NCI-H2171 (cell line): ENCODE measurements around the gene GNA14.
"Not testable (repeated sequence)": the region's sequence is repeated elsewhere in the genome, so short reads cannot be mapped to it uniquely, and the experiment has no call there.

ENCODE experiments used
- DNase-seq: peaks from one replicate; lab custom pipeline; 2025; lab: John Stamatoyannopoulos, UW

GNA14 gene

GRCh38 chr9:77449240-77450084, 198.7 kb downstream of the GNA14 start:
- no peak for DNase-seq

GRCh38 chr9:77447646-77448045, 200.5 kb downstream of the GNA14 start:
- no peak for DNase-seq

DNA sequence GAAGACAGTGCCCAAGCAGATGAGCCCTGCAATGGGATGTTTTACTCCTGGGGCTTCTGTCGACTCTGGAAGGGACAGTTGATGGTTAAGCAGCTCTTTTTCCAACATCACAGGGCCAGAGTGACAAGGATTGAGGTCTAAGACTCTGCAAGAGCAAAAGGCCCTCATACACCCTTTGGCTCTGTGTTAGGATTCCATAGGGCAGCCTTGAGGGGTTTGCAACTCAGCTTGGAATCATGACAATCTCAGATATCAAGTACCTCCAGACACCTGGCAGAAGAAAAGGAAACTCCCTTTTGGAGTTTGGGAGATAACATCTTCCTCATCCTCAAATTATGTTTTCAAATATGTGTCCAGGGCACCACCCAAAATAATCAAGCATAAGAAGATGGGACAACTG, 205.7 kb downstream of the GNA14 start:
- no peak for DNase-seq

- DNase-seq = not testable (repeated sequence)
Measured at GRCh38 chr9:77441124-77441523, 207.0 kb downstream of the GNA14 start.

DNA sequence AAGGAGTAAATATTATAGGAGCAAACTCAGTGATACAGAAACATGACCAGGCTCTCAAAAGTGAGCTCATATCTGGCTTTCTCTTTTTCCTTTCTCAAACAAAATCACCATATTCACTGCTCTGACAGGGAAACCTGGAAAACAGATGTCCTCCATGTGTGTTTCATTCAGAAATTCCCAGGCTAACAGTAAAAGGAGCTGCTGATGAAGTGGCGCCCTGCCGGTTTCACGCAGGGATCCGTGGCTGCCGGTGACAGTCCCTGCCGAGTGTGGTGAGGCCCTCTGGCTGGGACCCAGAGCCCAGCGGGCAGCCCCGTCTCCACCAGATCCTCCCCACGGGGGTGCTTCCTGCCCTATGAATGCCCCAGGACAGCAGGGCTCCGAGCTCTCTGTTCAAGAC, 208.1 kb downstream of the GNA14 start:
- peak; percentile 58 for DNase-seq

DNA sequence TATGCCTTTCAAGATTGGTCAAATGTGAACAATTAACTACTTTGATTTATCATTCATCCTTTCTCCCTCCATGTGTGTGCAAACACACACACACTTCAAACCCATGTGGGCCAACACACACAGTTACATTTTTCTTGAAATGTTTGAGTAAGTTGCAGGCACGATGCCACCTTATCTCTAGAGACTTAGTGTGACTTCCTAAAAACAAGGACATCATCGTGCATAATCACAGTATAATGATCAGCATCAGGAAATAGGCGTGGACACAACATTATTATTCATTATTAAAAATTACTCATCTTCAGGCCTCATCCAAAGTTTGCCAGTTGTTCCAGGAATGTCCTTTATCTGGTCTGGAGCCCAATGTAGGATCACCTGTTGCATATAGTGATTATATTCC, 209.5 kb downstream of the GNA14 start:
- DNase-seq = no peak

DNA sequence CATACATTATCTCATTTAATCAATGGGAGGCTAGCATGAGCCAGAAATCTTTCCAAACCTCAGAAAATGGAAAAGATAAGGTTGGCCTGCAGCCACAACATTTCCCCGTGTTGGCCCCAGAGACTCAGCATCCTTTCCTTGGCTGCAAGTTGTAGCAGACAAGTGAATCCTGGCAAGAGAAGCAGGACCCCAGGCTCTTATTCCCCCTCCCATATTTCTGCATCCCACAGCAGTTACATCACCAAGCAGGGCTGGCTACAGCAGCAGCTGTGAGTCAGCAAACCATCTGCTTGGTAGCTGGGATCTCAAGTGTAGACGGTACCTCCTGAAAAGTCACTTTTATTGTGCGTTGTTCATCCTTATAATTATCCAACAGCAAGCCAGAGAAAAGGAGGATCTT, 212.4 kb downstream of the GNA14 start:
- DNase-seq = no peak

- no peak for DNase-seq
Measured at GRCh38 chr9:77435277-77435676, 212.8 kb downstream of the GNA14 start.

DNA sequence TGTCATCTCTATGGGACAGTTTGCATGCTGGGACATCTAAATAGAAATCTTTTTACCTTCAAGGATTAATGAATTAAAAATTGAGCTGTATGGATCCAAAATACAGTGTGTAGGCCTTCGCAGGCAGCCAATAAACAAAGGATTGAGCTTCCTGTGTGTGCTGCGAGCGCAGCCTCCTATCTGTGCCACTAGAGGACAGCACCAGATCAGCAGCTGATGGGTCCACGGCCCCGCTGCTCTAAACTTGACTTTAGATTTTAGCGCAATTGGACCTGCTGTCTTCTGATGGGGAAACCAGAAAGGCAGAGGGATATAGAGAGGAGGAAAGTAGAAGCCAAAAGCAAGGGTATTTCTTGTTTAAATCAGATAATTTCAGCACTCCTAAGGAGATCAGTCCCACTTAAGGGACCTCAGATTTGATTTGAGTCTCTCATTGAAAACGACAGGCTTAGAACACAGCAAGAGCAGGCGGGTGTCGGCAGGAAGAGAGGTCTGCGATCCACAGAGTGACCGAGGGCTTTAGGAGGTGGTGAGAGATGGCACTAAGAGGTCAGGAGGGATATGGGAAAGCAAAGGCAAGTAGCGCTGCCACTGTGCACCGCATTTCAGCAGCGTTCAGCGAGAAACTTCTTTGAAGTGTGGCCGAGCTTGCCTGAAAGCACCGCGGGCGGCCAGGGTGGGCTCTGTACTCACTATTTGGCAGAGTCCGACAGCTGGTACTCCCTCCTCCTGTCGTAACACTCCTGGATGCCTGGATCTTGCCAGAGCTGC, 214.3 kb downstream of the GNA14 start:
- peak; percentile 50 for DNase-seq

GRCh38 chr9:77432053-77432452, 216.1 kb downstream of the GNA14 start:
- DNase-seq = no peak

- no peak for DNase-seq
Measured at GRCh38 chr9:77429928-77430327, 218.2 kb downstream of the GNA14 start.

- DNase-seq = no peak
Measured at GRCh38 chr9:77427256-77427927, 220.7 kb downstream of the GNA14 start.

- DNase-seq = no peak
Measured at GRCh38 chr9:77426712-77427111, 221.4 kb downstream of the GNA14 start.

DNA sequence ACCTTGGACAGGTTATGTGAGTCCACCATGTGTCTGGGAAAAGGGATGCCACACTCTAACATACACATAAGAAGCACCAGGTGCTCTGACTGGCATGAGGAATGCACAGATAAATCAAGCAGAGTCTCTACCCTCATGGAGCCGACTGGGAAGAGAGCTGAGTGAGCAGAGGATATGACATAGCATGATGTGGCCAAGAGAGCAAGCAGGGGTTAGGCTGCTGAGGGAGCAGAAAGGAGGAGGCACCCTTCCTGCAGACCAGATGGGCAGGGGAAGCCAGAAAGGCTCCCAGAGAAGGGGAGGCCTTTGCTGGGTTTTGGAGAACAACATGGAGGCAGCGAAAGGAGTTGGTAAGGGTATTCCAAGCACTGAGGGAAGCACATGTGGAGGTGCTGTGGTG, 223.1 kb downstream of the GNA14 start:
- DNase-seq = no peak

GRCh38 chr9:77423841-77424240, 224.3 kb downstream of the GNA14 start:
- DNase-seq = no peak

- DNase-seq = no peak
Measured at GRCh38 chr9:77422969-77423368, 225.2 kb downstream of the GNA14 start.

DNA sequence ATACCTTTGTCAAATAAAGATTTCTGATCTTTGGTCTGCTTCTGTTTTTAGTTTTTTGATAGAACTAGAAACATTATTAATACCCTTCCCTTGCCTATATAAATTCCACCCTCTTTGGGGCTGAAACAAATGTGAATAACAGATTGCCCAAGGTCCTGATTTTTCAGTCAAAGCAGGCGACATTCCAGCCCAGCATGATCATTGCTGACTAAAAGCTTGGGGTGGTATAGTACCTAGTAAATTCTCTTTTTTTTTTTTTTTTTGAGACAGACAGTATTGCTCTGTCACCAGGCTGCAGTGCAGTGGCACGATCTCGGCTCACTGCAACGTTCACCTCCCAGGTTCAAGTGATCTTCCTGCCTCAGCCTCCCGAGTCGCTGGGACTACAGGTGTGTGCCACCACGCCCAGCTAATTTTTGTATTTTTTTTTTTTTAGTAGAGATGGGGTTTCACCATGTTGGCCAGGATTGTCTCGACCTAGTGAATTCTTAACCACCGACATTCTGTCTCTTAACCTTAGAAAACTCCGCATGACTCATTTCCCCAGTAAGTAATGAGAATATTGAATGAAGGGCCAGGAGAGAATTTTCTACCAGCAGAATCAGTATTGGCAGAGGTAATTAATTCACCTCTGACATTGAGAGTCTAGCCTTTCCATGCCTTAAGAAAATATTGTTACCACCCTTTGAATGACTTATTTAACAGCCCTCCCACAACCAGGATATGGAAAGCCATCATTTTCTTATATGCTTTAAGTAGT, 226.4 kb downstream of the GNA14 start:
- no peak for DNase-seq

- no peak for DNase-seq
Measured at GRCh38 chr9:77420641-77421040, 227.5 kb downstream of the GNA14 start.

GRCh38 chr9:77418226-77418625, 229.9 kb downstream of the GNA14 start:
- DNase-seq = no peak

DNA sequence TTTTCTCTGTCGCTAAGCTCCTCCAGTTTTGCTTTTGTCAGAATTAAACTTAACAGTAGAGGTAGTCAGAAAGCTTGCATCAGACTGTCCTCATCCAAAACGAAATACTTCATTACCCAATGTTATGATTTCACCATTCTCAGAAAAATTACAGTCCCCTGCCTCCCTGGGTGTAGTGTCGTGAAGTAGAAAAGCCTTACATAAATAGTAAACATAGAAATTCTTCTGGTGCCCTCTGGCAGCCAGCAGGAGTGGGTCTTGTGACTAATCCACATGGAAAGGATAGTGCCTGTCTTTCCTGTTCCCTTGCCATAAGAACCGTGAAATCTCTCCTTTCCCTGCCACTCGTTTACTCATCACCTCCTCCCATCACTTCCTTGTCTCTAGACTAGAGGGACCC, 230.6 kb downstream of the GNA14 start:
- DNase-seq = no peak

DNA sequence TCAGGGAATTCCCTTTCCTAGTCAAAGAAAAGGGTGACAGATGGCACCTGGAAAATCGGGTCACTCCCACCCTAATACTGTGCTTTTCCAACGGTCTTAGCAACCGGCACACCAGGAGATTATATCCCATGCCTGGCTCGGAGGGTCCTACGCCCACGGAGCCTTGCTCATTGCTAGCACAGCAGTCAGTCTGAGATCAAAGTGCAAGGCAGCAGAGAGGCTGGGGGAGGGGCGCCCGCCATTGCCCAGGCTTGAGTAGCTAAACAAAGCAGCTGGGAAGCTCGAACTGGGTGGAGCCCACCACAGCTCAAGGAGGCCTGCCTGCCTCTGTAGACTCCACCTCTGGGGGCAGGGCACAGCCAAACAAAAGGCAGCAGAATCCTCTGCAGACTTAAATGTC, 239.6 kb downstream of the GNA14 start:
- not testable (repeated sequence) for DNase-seq

DNA sequence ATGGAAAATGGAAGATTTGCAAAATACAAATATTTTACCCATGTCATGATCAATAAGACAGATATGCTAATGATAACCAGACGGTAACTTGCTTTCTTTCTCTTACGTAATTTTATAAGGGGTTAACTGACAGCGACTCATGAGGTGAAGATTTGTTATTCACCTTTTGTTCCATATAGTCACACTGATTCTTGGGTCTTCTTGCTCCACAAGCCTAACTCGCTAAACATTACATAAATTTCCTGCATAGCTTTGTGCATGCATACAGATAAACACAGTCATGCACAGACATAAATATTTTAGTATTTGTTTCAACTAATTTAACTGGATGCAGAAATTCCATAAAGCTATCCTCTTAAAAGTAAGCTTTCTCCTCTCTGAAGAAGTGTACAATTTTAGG, 244.9 kb downstream of the GNA14 start:
- no peak for DNase-seq
